PC-3 (cell line): ENCODE results near the gene PPP2R1A. TPM values are rescaled to one million over a fixed set of nuclear protein-coding genes. Genes with fewer than 3 reads are reported as not detected.

Experiments
- ATAC-seq: fragments of 200-7000 bp; cut with Tn5 transposase; 2 replicates; pipeline ENCODE4 v1.9.1; 2020; ENCODE audit warnings: mild to moderate bottlenecking, moderate library complexity
- BruUV-seq: library from RNA; stranded (reverse); fragments of 400-500 nt; replicated peaks from 2 replicates; lab custom pipeline; 2021; lab: Mats Ljungman, UMichigan
- CTCF ChIA-PET: fragments of 300-600 bp; sonication (Branson Sonifier 250); formaldehyde crosslinking; loops from one replicate; lab custom pipeline; 2022; ENCODE audit warnings: antibody characterized with exemption; lab: Charles Lee
- POLR2A ChIA-PET: fragments of 300-600 bp; sonication (Branson Sonifier 250); formaldehyde crosslinking; loops from one replicate; lab custom pipeline; 2022; ENCODE audit warnings: antibody characterized with exemption; ENCODE audit not compliant: unreplicated experiment; lab: Charles Lee
- DNase-seq: peaks from one replicate; pipeline ENCODE4 v3.0.0-alpha.2; 2015
- H2AFZ ChIP-seq: fragments of 300-600 bp; sonication (generic); 2 replicates; pipeline ENCODE4 v1.6.0; 2016; ENCODE audit warnings: antibody characterized with exemption, low read length
- H3F3A ChIP-seq: fragments of 300-600 bp; sonication (generic); one replicate; pipeline ENCODE4 v1.6.0; 2017; ENCODE audit warnings: antibody characterized with exemption, low read length, control low read depth, mild to moderate bottlenecking; ENCODE audit not compliant: unreplicated experiment
- H3K27ac ChIP-seq: fragments of 300-600 bp; sonication (generic); 2 replicates; pipeline ENCODE4 v1.5.1; 2016; ENCODE audit warnings: mild to moderate bottlenecking, low read length
- H3K27me3 ChIP-seq: fragments of 300-600 bp; sonication (generic); 2 replicates; pipeline ENCODE4 v1.6.1; 2016; ENCODE audit warnings: low read length, mixed read lengths
- H3K36me3 ChIP-seq: fragments of 300-600 bp; sonication (generic); 2 replicates; pipeline ENCODE4 v1.6.1; 2016; ENCODE audit warnings: low read depth, mixed run types, low read length, mixed read lengths
- H3K4me1 ChIP-seq: fragments of 300-600 bp; sonication (generic); 2 replicates; pipeline ENCODE4 v1.5.1; 2016; ENCODE audit warnings: low read length; ENCODE audit not compliant: insufficient read depth
- H3K4me2 ChIP-seq: fragments of 300-600 bp; sonication (generic); 2 replicates; pipeline ENCODE4 v1.6.0; 2016; ENCODE audit warnings: low read length
- H3K4me3 ChIP-seq: fragments of 300-600 bp; sonication (generic); 2 replicates; pipeline ENCODE4 v1.5.1; 2016; ENCODE audit warnings: mild to moderate bottlenecking, low read length, mixed read lengths
- H3K79me2 ChIP-seq: fragments of 300-600 bp; sonication (generic); 2 replicates; pipeline ENCODE4 v1.6.1; 2017; ENCODE audit warnings: low read length, mixed read lengths
- H3K9ac ChIP-seq: fragments of 300-600 bp; sonication (generic); 2 replicates; pipeline ENCODE4 v1.6.0; 2016; ENCODE audit warnings: mild to moderate bottlenecking, low read length
- H3K9me2 ChIP-seq: fragments of 300-600 bp; sonication (generic); replicated peaks from 2 replicates; pipeline ENCODE4 v1.6.1; 2016; ENCODE audit warnings: mixed run types, low read length, mixed read lengths
- H3K9me3 ChIP-seq: fragments of 300-600 bp; sonication (generic); 2 replicates; pipeline ENCODE4 v1.6.1; 2016; ENCODE audit warnings: low read length, mixed read lengths
- H4K20me1 ChIP-seq: fragments of 300-600 bp; sonication (generic); 2 replicates; pipeline ENCODE4 v1.6.1; 2016; ENCODE audit warnings: low read length, mixed read lengths
- CTCF ChIP-seq: fragments of 300-600 bp; sonication (generic); conservative IDR thresholded peaks from 2 replicates; pipeline ENCODE4 v1.5.1; 2017; ENCODE audit warnings: antibody characterized with exemption, low read depth, mild to moderate bottlenecking, low read length
- EZH2 ChIP-seq: fragments of 300-600 bp; sonication (generic); IDR thresholded peaks from one replicate; pipeline ENCODE4 v1.6.1; 2017; ENCODE audit warnings: antibody characterized with exemption, mild to moderate bottlenecking, low read length; ENCODE audit not compliant: unreplicated experiment
- EZH2phosphoT487 ChIP-seq: fragments of 300-600 bp; sonication (generic); IDR thresholded peaks from 2 replicates; pipeline ENCODE4 v1.6.1; 2018; ENCODE audit warnings: mild to moderate bottlenecking, antibody characterized with exemption, low read length, borderline replicate concordance
- intact Hi-C: fragments of 100-400 bp; cut with micrococcal nuclease; formaldehyde crosslinking; loops from 2 replicates; pipeline ENCODE4 v1.9.0; 2023
- total RNA-seq: library from RNA; depleted of rRNA; stranded (reverse); fragments of >200 nt; gene quantifications from 2 replicates; pipeline ENCODE4 v1.2.3, GENCODE V29; 2014

PPP2R1A gene
- total RNA-seq, 1 experiment from 2014 or later, result 336 TPM

GRCh38 chr19:52273301-52273700 lies 83.4 kb downstream of the PPP2R1A start:
- H4K20me1 ChIP-seq, result no peaks in the 10 kb centered on the region
- H3K36me3 ChIP-seq, result peaks cover 67% of the 10 kb centered on the region
- no peak overlapping the region for H3K9ac ChIP-seq
- peaks cover 12% of the 10 kb centered on the region; the same call in 1 of the 2 replicates for H3K4me1 ChIP-seq
- BruUV-seq, result no TSS peak
- DNase-seq, result no peak
- H3K4me2 ChIP-seq, result no peak overlapping the region
- TF ChIP-seq EZH2phosphoT487 (no peak), EZH2 (no peak), CTCF (no peak)
- H2AFZ ChIP-seq, result no peak overlapping the region
- H3K9me2 ChIP-seq, result no peaks in the 10 kb centered on the region
- H3K9me3 ChIP-seq, result peaks cover 12% of the 10 kb centered on the region
- ATAC-seq, result no peak
- H3F3A ChIP-seq, result no peaks in the 10 kb centered on the region
- CTCF ChIA-PET, result no interaction called here
- H3K27me3 ChIP-seq, result no peaks in the 10 kb centered on the region
- H3K27ac ChIP-seq, result no peak overlapping the region
- H3K4me3 ChIP-seq, result no peak overlapping the region
- POLR2A ChIA-PET, result no interaction called here
- peaks cover 84% of the 10 kb centered on the region for H3K79me2 ChIP-seq
- intact Hi-C loops, result no loop called here

GRCh38 chr19:52274191-52274590 lies 84.3 kb downstream of the PPP2R1A start:
- no peaks in the 10 kb centered on the region for H3K9me2 ChIP-seq
- TF ChIP-seq EZH2phosphoT487 (no peak), EZH2 (no peak), CTCF (no peak)
- H3K4me1 ChIP-seq, result 0 out of 2 replicates have a peak, but pooled peaks cover 8% of the 10 kb centered on the region
- no TSS peak for BruUV-seq
- no peak overlapping the region for H3K4me3 ChIP-seq
- no peak overlapping the region for H2AFZ ChIP-seq
- POLR2A ChIA-PET, result no interaction called here
- peaks cover 13% of the 10 kb centered on the region for H3K9me3 ChIP-seq
- CTCF ChIA-PET, result no interaction called here
- no peak overlapping the region for H3K4me2 ChIP-seq
- DNase-seq (no peak), ATAC-seq (no peak)
- H3K27ac ChIP-seq, result no peak overlapping the region
- no peaks in the 10 kb centered on the region for H3K27me3 ChIP-seq
- no peaks in the 10 kb centered on the region for H4K20me1 ChIP-seq
- H3K36me3 ChIP-seq, result peaks cover 76% of the 10 kb centered on the region
- peaks cover 93% of the 10 kb centered on the region for H3K79me2 ChIP-seq
- intact Hi-C loops, result no loop called here
- H3K9ac ChIP-seq, result no peak overlapping the region
- H3F3A ChIP-seq, result no peaks in the 10 kb centered on the region

GRCh38 chr19:52275988-52276387 lies 86.1 kb downstream of the PPP2R1A start:
- Histone ChIP-seq H3K27me3 (no peaks in the 10 kb centered on the region), H3K27ac (no peak overlapping the region), H3K9me2 (no peaks in the 10 kb centered on the region), H3K9ac (no peak overlapping the region), H3F3A (no peaks in the 10 kb centered on the region), H4K20me1 (no peaks in the 10 kb centered on the region), H3K4me2 (no peak overlapping the region), H3K4me1 (0 out of 2 replicates have a peak, but pooled peaks cover under 1% of the 10 kb centered on the region), H3K79me2 (peaks cover 90% of the 10 kb centered on the region), H2AFZ (no peak overlapping the region), H3K36me3 (peaks cover 82% of the 10 kb centered on the region), H3K9me3 (peaks cover 16% of the 10 kb centered on the region), H3K4me3 (no peak overlapping the region)
- TF ChIP-seq EZH2 (no peak), EZH2phosphoT487 (no peak), CTCF (no peak)
- intact Hi-C loops, result no loop called here
- CTCF ChIA-PET, result no interaction called here
- BruUV-seq, result no TSS peak
- POLR2A ChIA-PET, result no interaction called here
- no peak for DNase-seq
- ATAC-seq, result no peak
